IMR-90 (cell line): ENCODE results near the gene E4F1. TPM values are rescaled to one million over a fixed set of nuclear protein-coding genes. Genes with fewer than 3 reads are reported as not detected.

Experiments used
- ATAC-seq: fragments of 200-7000 bp; cut with Tn5 transposase; 2 replicates; pipeline ENCODE4 v1.9.1; 2020; ENCODE audit warnings: low read depth, mild to moderate bottlenecking, moderate library complexity
- BruUV-seq: library from RNA; stranded (reverse); fragments of 400-500 nt; replicated peaks from 2 replicates; lab custom pipeline; 2021; lab: Mats Ljungman, UMichigan
- CTCF ChIA-PET: fragments of 300-600 bp; formaldehyde crosslinking; extraction: SDS; loops from one replicate; lab custom pipeline; 2021; ENCODE audit warnings: antibody characterized with exemption; lab: Yijun Ruan, JAX
- POLR2A ChIA-PET: fragments of 300-600 bp; sonication (Branson Sonifier 250); formaldehyde crosslinking; loops from one replicate; lab custom pipeline; 2022; ENCODE audit warnings: antibody characterized with exemption; ENCODE audit not compliant: unreplicated experiment; lab: Charles Lee
- DNase-seq: peaks from one replicate; pipeline ENCODE4 v3.0.0; 2013
- H2AFZ ChIP-seq: replicated peaks from 2 replicates; pipeline ENCODE3; 2013; ENCODE audit warnings: low read length, mild to moderate bottlenecking; ENCODE audit not compliant: poor library complexity
- H2AK5ac ChIP-seq: 2 replicates; pipeline ENCODE4 v1.6.1; 2013; ENCODE audit warnings: low read depth, low read length, inconsistent platforms
- H2AK9ac ChIP-seq: replicated peaks from 2 replicates; pipeline ENCODE3; 2013; ENCODE audit warnings: mild to moderate bottlenecking, low read depth, low read length, moderate library complexity; ENCODE audit not compliant: poor library complexity
- H2BK120ac ChIP-seq: 2 replicates; pipeline ENCODE4 v1.6.1; 2013; ENCODE audit warnings: low read depth, low read length, inconsistent platforms
- H2BK15ac ChIP-seq: 3 replicates; pipeline ENCODE4 v1.6.1; 2013; ENCODE audit warnings: low read depth, low read length, inconsistent platforms
- H2BK20ac ChIP-seq: 2 replicates; pipeline ENCODE4 v1.6.1; 2013; ENCODE audit warnings: low read depth, mild to moderate bottlenecking, inconsistent platforms, low read length, moderate library complexity
- H2BK5ac ChIP-seq: 2 replicates; pipeline ENCODE4 v1.6.1; 2013; ENCODE audit warnings: mild to moderate bottlenecking, low read depth, low read length, inconsistent platforms; ENCODE audit not compliant: poor library complexity, severe bottlenecking
- H3K14ac ChIP-seq: replicated peaks from 2 replicates; pipeline ENCODE4 v1.6.1; 2013; ENCODE audit warnings: low read depth, low read length, inconsistent platforms
- H3K18ac ChIP-seq: 2 replicates; pipeline ENCODE4 v1.6.1; 2013; ENCODE audit warnings: low read depth, low read length, control low read depth
- H3K23ac ChIP-seq: 2 replicates; pipeline ENCODE4 v1.6.1; 2013; ENCODE audit warnings: low read depth, low read length, inconsistent platforms
- H3K27ac ChIP-seq: 2 replicates; pipeline ENCODE4 v1.5.1; 2013; ENCODE audit warnings: mild to moderate bottlenecking, control low read depth, low read length; ENCODE audit not compliant: insufficient read depth
- H3K27me3 ChIP-seq: 2 replicates; pipeline ENCODE4 v1.6.1; 2013; ENCODE audit warnings: low read length; ENCODE audit not compliant: control insufficient read depth, insufficient read depth
- H3K36me3 ChIP-seq: 2 replicates; pipeline ENCODE4 v1.6.1; 2013; ENCODE audit warnings: low read length, mixed read lengths; ENCODE audit not compliant: control insufficient read depth, insufficient read depth
- H3K4ac ChIP-seq: 2 replicates; pipeline ENCODE4 v1.6.1; 2013; ENCODE audit warnings: low read depth, low read length, inconsistent platforms
- H3K4me1 ChIP-seq: 2 replicates; pipeline ENCODE4 v1.6.1; 2013; ENCODE audit warnings: low read length, mixed read lengths; ENCODE audit not compliant: control insufficient read depth, insufficient read depth
- H3K4me2 ChIP-seq: 2 replicates; pipeline ENCODE4 v1.6.1; 2013; ENCODE audit warnings: low read depth, mild to moderate bottlenecking, control low read depth, low read length, moderate library complexity
- H3K4me3 ChIP-seq: 2 replicates; pipeline ENCODE4 v1.5.1; 2013; ENCODE audit warnings: low read depth, mild to moderate bottlenecking, control low read depth, low read length, moderate library complexity; ENCODE audit not compliant: insufficient read depth
- H3K56ac ChIP-seq: 2 replicates; pipeline ENCODE4 v1.6.1; 2013; ENCODE audit warnings: low read length, inconsistent platforms; ENCODE audit not compliant: insufficient read depth; ENCODE audit errors: extremely low read depth
- H3K79me1 ChIP-seq, 2 experiments: 2 replicates each; pipeline ENCODE4 v1.6.1; 2013; ENCODE audit warnings: low read length in 2 of 2, inconsistent platforms in 1 of 2, low read depth in 1 of 2
- H3K9ac ChIP-seq: 2 replicates; pipeline ENCODE4 v1.6.1; 2013; ENCODE audit warnings: low read depth, low read length, control low read depth
- H3K9me1 ChIP-seq: 2 replicates; pipeline ENCODE4 v1.6.1; 2013; ENCODE audit warnings: low read length, inconsistent platforms; ENCODE audit not compliant: insufficient read depth
- H3K9me3 ChIP-seq: 2 replicates; pipeline ENCODE4 v1.6.1; 2013; ENCODE audit warnings: low read length; ENCODE audit not compliant: control insufficient read depth, insufficient read depth
- H4K20me1 ChIP-seq: 2 replicates; pipeline ENCODE4 v1.6.1; 2013; ENCODE audit warnings: low read length, inconsistent platforms; ENCODE audit not compliant: insufficient read depth
- H4K5ac ChIP-seq: 2 replicates; pipeline ENCODE4 v1.6.1; 2013; ENCODE audit warnings: mild to moderate bottlenecking, low read depth, low read length, control low read depth
- H4K8ac ChIP-seq, 2 experiments: 2 replicates each; pipeline ENCODE4 v1.6.1; 2013; ENCODE audit warnings: low read depth in 2 of 2, low read length in 2 of 2, control low read depth in 1 of 2, inconsistent platforms in 1 of 2
- H4K91ac ChIP-seq: 2 replicates; pipeline ENCODE4 v1.6.1; 2013; ENCODE audit warnings: low read depth, low read length, inconsistent platforms; ENCODE audit not compliant: insufficient read depth
- CHD1 ChIP-seq: IDR thresholded peaks from 2 replicates; pipeline ENCODE4 v1.6.1; 2012; ENCODE audit warnings: low read depth, low read length, improper control_type of control experiment
- MAFK ChIP-seq: IDR thresholded peaks from 2 replicates; pipeline ENCODE4 v1.6.1; 2012; ENCODE audit warnings: low read depth, low read length, improper control_type of control experiment
- MXI1 ChIP-seq: IDR thresholded peaks from 2 replicates; pipeline ENCODE4 v1.6.1; 2012; ENCODE audit warnings: low read depth, mild to moderate bottlenecking, low read length, moderate library complexity, borderline replicate concordance
- POLR2A ChIP-seq: IDR thresholded peaks from 2 replicates; pipeline ENCODE4 v1.6.1; 2012; ENCODE audit warnings: mild to moderate bottlenecking, low read depth, low read length
- RFX5 ChIP-seq: IDR thresholded peaks from 2 replicates; pipeline ENCODE4 v1.8.0; 2012; ENCODE audit warnings: low read depth, mild to moderate bottlenecking, low read length, moderate library complexity
- SMC3 ChIP-seq: fragments of 150-350 bp; IDR thresholded peaks from 2 replicates; pipeline ENCODE4 v1.6.1; 2016; ENCODE audit warnings: low read depth, mild to moderate bottlenecking, antibody characterized with exemption, low read length, moderate library complexity
- USF2 ChIP-seq: fragments of 150-350 bp; IDR thresholded peaks from 2 replicates; pipeline ENCODE4 v1.6.1; 2017; ENCODE audit warnings: mild to moderate bottlenecking, antibody characterized with exemption, low read length, low read depth
- WGBS, 2 experiments: methylation state at CpG; one replicate each; pipeline versions ENCODE4 v1.1.5 to v1.1.7; 2013; ENCODE audit warnings: missing lambda C conversion rate in 2 of 2; ENCODE audit not compliant: insufficient read length in 1 of 2; ENCODE audit errors: extremely low coverage in 2 of 2; 5-methylcytosine and 5-hydroxymethylcytosine counted together
- dilution Hi-C: fragments of 300-500 bp; cut with HindIII; formaldehyde crosslinking; loops from one replicate; pipeline ENCODE4 v1.14.3; 2018; ENCODE audit warnings: low sequenced_read_pairs; ENCODE audit not compliant: unreplicated experiment
- in situ Hi-C: fragments of 300-500 bp; cut with MboI; formaldehyde crosslinking; loops from 3 replicates; pipeline ENCODE4 v1.14.3; 2019; ENCODE audit warnings: low sequenced_read_pairs, inconsistent platforms, mixed read lengths
- intact Hi-C: fragments of 100-400 bp; cut with micrococcal nuclease; formaldehyde crosslinking; loops from 2 replicates; pipeline ENCODE4 v1.10.0; 2022
- polyA plus RNA-seq, 3 experiments: library from polyadenylated mRNA; depleted of rRNA; stranded (reverse); fragments of >200 nt; gene quantifications; 2 replicates each; pipeline ENCODE4 v1.2.3, GENCODE V29; 2012; ENCODE audit warnings: low replicate concordance in 1 of 3
- total RNA-seq: library from RNA; depleted of rRNA; stranded (reverse); fragments of >200 nt; gene quantifications from 2 replicates; pipeline ENCODE4 v1.2.3, GENCODE V29; 2012
- TF ChIP-seq, protein P1 (sequence below): fragments of 150-350 bp; IDR thresholded peaks from 2 replicates; pipeline ENCODE4 v1.6.1; 2016; ENCODE audit warnings: low read depth, mild to moderate bottlenecking, low read length, moderate library complexity, borderline replicate concordance
- TF ChIP-seq, protein P2 (sequence below): conservative IDR thresholded peaks from 2 replicates; pipeline ENCODE4 v1.5.1; 2012; ENCODE audit warnings: mild to moderate bottlenecking, low read depth, low read length, improper control_type of control experiment

Gene E4F1
- total and polyA plus RNA-seq, 2 of the 4 experiments (the other 2 are of a cell fraction), result 13.1 to 33.0 TPM

DNA sequence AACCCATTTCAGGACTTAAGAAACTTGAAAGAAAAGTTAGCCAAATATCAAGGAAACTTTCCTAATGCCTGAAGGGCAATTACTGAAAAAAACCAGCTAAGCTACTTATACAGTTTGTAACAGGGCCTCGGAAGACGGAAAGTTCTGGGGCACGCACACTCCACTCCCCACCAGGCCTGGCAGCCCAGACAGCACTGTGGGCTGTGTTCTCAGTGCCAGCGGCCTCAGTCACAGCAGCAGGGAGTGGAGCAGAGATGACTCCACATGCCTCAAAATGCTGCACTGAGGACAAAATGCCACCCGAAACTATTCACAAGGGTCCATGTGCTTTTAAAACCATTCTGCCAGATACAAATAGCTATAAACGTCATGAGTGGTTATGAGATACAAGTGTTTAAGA lies 34.3 kb downstream of the E4F1 start:
- Histone ChIP-seq H3K9me1 (no peaks in the 10 kb centered on the region), H3K56ac (no peak overlapping the region), H2AK9ac (no peak overlapping the region), H4K8ac (no peak overlapping the region), H2BK15ac (no peak overlapping the region), H4K5ac (no peak overlapping the region), H3K9me3 (no peaks in the 10 kb centered on the region), H3K4me2 (no peak overlapping the region), H4K20me1 (peaks cover 28% of the 10 kb centered on the region), H3K23ac (no peak overlapping the region), H2AFZ (no peak overlapping the region), H3K27ac (no peak overlapping the region), H2BK20ac (no peak overlapping the region), H3K4me1 (no peaks in the 10 kb centered on the region), H3K14ac (no peak overlapping the region), H3K79me1 (peaks cover 27 to 45% of the 10 kb centered on the region in 2 experiments), H3K18ac (no peak overlapping the region), H4K91ac (no peak overlapping the region), H3K4me3 (no peak overlapping the region), H3K27me3 (no peaks in the 10 kb centered on the region), H3K4ac (no peak overlapping the region), H3K9ac (no peak overlapping the region), H2AK5ac (no peak overlapping the region), H3K36me3 (peaks cover 60% of the 10 kb centered on the region), H2BK120ac (no peak overlapping the region), H2BK5ac (no peak overlapping the region)
- no peak for TF ChIP-seq SMC3
- TF ChIP-seq MXI1, result no peak
- no peak for TF ChIP-seq RFX5
- no peak for TF ChIP-seq CHD1
- no peak for TF ChIP-seq MAFK
- TF ChIP-seq USF2, result no peak
- no peak for TF ChIP-seq POLR2A
- TF ChIP-seq, protein P1, sequence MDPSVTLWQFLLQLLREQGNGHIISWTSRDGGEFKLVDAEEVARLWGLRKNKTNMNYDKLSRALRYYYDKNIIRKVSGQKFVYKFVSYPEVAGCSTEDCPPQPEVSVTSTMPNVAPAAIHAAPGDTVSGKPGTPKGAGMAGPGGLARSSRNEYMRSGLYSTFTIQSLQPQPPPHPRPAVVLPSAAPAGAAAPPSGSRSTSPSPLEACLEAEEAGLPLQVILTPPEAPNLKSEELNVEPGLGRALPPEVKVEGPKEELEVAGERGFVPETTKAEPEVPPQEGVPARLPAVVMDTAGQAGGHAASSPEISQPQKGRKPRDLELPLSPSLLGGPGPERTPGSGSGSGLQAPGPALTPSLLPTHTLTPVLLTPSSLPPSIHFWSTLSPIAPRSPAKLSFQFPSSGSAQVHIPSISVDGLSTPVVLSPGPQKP, result no peak
- TF ChIP-seq, protein P2, sequence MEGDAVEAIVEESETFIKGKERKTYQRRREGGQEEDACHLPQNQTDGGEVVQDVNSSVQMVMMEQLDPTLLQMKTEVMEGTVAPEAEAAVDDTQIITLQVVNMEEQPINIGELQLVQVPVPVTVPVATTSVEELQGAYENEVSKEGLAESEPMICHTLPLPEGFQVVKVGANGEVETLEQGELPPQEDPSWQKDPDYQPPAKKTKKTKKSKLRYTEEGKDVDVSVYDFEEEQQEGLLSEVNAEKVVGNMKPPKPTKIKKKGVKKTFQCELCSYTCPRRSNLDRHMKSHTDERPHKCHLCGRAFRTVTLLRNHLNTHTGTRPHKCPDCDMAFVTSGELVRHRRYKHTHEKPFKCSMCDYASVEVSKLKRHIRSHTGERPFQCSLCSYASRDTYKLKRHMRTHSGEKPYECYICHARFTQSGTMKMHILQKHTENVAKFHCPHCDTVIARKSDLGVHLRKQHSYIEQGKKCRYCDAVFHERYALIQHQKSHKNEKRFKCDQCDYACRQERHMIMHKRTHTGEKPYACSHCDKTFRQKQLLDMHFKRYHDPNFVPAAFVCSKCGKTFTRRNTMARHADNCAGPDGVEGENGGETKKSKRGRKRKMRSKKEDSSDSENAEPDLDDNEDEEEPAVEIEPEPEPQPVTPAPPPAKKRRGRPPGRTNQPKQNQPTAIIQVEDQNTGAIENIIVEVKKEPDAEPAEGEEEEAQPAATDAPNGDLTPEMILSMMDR, result no peak
- no TSS peak for BruUV-seq
- intact Hi-C loops, result no loop called here
- dilution Hi-C loops, result no loop called here
- in situ Hi-C loops, result loop anchor here (10.0 kb wide), 1 partner anchor 247 kb away; no protein-coding TSS in a partner anchor
- CTCF ChIA-PET, result no interaction called here
- 100% methylated on average over 3 of the region's 6 CpGs; no CpG with 5 or more reads in 1 of the 2 experiments for WGBS, 2 experiments
- no peak for DNase-seq
- POLR2A ChIA-PET, result no interaction called here
- ATAC-seq, result no peak
